Sigmoid colon (tissue), 4 donors: ENCODE results near the gene CNPY3.

Experiments
- POLR2AphosphoS5 ChIP-seq, 4 donors: sonication (generic); formaldehyde crosslinking; IDR thresholded peaks; one replicate each; pipeline ENCODE4 v1.6.1; 2017; ENCODE audit warnings: antibody characterized with exemption in 4 of 4
- TF ChIP-seq, protein P1 (sequence below), 4 experiments: fragments of 450-650 bp in 3 of 4; fragments of 200-600 bp in 1 of 4; IDR thresholded peaks; one replicate each; pipeline ENCODE4 v1.5.1; 2016 to 2019; ENCODE audit warnings: antibody characterized with exemption in 4 of 4, mild to moderate bottlenecking in 3 of 4, moderate library complexity in 2 of 4

- TF ChIP-seq POLR2AphosphoS5 (IDR thresholded peaks at IDR 0.05), result no peak
- TF ChIP-seq, protein P1, sequence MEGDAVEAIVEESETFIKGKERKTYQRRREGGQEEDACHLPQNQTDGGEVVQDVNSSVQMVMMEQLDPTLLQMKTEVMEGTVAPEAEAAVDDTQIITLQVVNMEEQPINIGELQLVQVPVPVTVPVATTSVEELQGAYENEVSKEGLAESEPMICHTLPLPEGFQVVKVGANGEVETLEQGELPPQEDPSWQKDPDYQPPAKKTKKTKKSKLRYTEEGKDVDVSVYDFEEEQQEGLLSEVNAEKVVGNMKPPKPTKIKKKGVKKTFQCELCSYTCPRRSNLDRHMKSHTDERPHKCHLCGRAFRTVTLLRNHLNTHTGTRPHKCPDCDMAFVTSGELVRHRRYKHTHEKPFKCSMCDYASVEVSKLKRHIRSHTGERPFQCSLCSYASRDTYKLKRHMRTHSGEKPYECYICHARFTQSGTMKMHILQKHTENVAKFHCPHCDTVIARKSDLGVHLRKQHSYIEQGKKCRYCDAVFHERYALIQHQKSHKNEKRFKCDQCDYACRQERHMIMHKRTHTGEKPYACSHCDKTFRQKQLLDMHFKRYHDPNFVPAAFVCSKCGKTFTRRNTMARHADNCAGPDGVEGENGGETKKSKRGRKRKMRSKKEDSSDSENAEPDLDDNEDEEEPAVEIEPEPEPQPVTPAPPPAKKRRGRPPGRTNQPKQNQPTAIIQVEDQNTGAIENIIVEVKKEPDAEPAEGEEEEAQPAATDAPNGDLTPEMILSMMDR (IDR thresholded peaks at IDR 0.05), result no peak
Measured at GRCh38 chr6:42891199-42891722, 38.0 kb upstream of the CNPY3 start.
